ENCODE measurements around the gene ARRB1.

Gene ARRB1

GRCh38 chr11:75244052-75244814 lies 107.2 kb downstream of the ARRB1 start:
- DNase-seq, result no peak

GRCh38 chr11:75242722-75243600 lies 108.5 kb downstream of the ARRB1 start:
- no peak for DNase-seq

GRCh38 chr11:75241906-75242644 lies 109.4 kb downstream of the ARRB1 start:
- no peak for DNase-seq

- peak; percentile 90 for DNase-seq
Measured at GRCh38 chr11:75241036-75241905, 110.2 kb downstream of the ARRB1 start.

GRCh38 chr11:75240311-75241035 lies 111.0 kb downstream of the ARRB1 start, which contains the start of gene TPBGL:
Gene TPBGL, plus strand, starts transcription at chr11:75240774. Its CDS starts 276 bp downstream, at chr11:75241050.
- peak; percentile 28 for DNase-seq

GRCh38 chr11:75239531-75240290 lies 111.8 kb downstream of the ARRB1 start:
- DNase-seq, result no peak

- no peak for DNase-seq
Measured at GRCh38 chr11:75238595-75239440, 112.6 kb downstream of the ARRB1 start.

- no peak for DNase-seq
Measured at GRCh38 chr11:75237050-75237449, 114.4 kb downstream of the ARRB1 start.

GRCh38 chr11:75236062-75236461 lies 115.4 kb downstream of the ARRB1 start:
- DNase-seq, result no peak

- DNase-seq, result no peak
Measured at GRCh38 chr11:75233754-75234172, 117.7 kb downstream of the ARRB1 start.

GRCh38 chr11:75230621-75231020 lies 120.8 kb downstream of the ARRB1 start:
- no peak for DNase-seq

GRCh38 chr11:75229466-75229865 lies 122.0 kb downstream of the ARRB1 start:
- no peak for DNase-seq

GRCh38 chr11:75225794-75226193 lies 125.7 kb downstream of the ARRB1 start:
- no peak for DNase-seq

GRCh38 chr11:75223954-75224643 lies 127.4 kb downstream of the ARRB1 start:
- no peak for DNase-seq

- DNase-seq, result no peak
Measured at GRCh38 chr11:75219869-75220268, 131.6 kb downstream of the ARRB1 start.

GRCh38 chr11:75214843-75215242 lies 136.6 kb downstream of the ARRB1 start:
- DNase-seq, result no peak

GRCh38 chr11:75214411-75214821 lies 137.0 kb downstream of the ARRB1 start:
- peak; percentile 76 for DNase-seq
